ENCODE measurements around the gene MMEL1. TPM values are rescaled to one million over a fixed set of nuclear protein-coding genes. Genes with fewer than 3 reads are reported as not detected.
"Not testable (repeated sequence)": the region's sequence is repeated elsewhere in the genome, so short reads cannot be mapped to it uniquely, and the experiment has no call there.

MMEL1 gene
- total RNA-seq, 4 donors from 2014 or later: 2.2 to 2.6 TPM; not detected in 2

GRCh38 chr1:2628191-2628932, 4.5 kb downstream of the MMEL1 start:
- WGBS: 29% methylated on average over 4 of the region's 46 CpGs
- TF ChIP-seq CTCF (IDR thresholded peaks at IDR 0.05) (no peak), POLR2A (IDR thresholded peaks at IDR 0.05) (no peak), POLR2AphosphoS5 (IDR thresholded peaks at IDR 0.05) (no peak), EP300 (IDR thresholded peaks at IDR 0.05) (no peak)
- H3K4me3 ChIP-seq: no peak overlapping the region
- H3K27ac ChIP-seq: no peak overlapping the region
- peaks cover 77% of the 10 kb centered on the region for H3K27me3 ChIP-seq
- peaks cover 16% of the 10 kb centered on the region for H3K4me1 ChIP-seq
- H3K36me3 ChIP-seq: no peaks in the 10 kb centered on the region
- no peak for DNase-seq (ENCODE audit: low spot score in 2 of 2)
- H3K9me3 ChIP-seq: no peaks in the 10 kb centered on the region

- H3K9me3 ChIP-seq: no peaks in the 10 kb centered on the region
- peak in 1 of 2 donors; percentile 56 for DNase-seq (ENCODE audit: low spot score in 2 of 2)
- H3K27me3 ChIP-seq: peaks cover 70% of the 10 kb centered on the region
- no peak overlapping the region for H3K4me3 ChIP-seq
- WGBS: 29% methylated on average over 6 of the region's 6 CpGs
- no peak for TF ChIP-seq CTCF (IDR thresholded peaks at IDR 0.05)
- TF ChIP-seq POLR2AphosphoS5 (IDR thresholded peaks at IDR 0.05): no peak
- TF ChIP-seq POLR2A (IDR thresholded peaks at IDR 0.05): no peak
- TF ChIP-seq EP300 (IDR thresholded peaks at IDR 0.05): no peak
- H3K36me3 ChIP-seq: no peaks in the 10 kb centered on the region
- peaks cover 16% of the 10 kb centered on the region for H3K4me1 ChIP-seq
- H3K27ac ChIP-seq: no peak overlapping the region
Observed at GRCh38 chr1:2627746-2628145, 5.1 kb downstream of the MMEL1 start.

- H3K9me3 ChIP-seq, H3K36me3 ChIP-seq, H3K4me3 ChIP-seq, H3K27ac ChIP-seq: not testable (repeated sequence)
- H3K27me3 ChIP-seq: peaks cover 56% of the 10 kb centered on the region
- H3K4me1 ChIP-seq: peaks cover 16% of the 10 kb centered on the region
- 69% methylated on average over 7 of the region's 7 CpGs for WGBS
- peak in 1 of 2 donors; percentile 37 for DNase-seq (ENCODE audit: low spot score in 2 of 2)
Observed at GRCh38 chr1:2625748-2626147, 7.1 kb downstream of the MMEL1 start.

GRCh38 chr1:2625311-2625710, 7.5 kb downstream of the MMEL1 start:
- Histone ChIP-seq H3K4me3 (no peak overlapping the region), H3K4me1 (peaks cover 16% of the 10 kb centered on the region), H3K27me3 (peaks cover 58% of the 10 kb centered on the region), H3K9me3 (no peaks in the 10 kb centered on the region), H3K36me3 (no peaks in the 10 kb centered on the region), H3K27ac (no peak overlapping the region)
- peak in 1 of 2 donors; percentile 37 for DNase-seq (ENCODE audit: low spot score in 2 of 2)
- WGBS: 92% methylated on average over 6 of the region's 10 CpGs
- TF ChIP-seq EP300 (IDR thresholded peaks at IDR 0.05) (no peak), POLR2A (IDR thresholded peaks at IDR 0.05) (no peak), CTCF (IDR thresholded peaks at IDR 0.05) (no peak), POLR2AphosphoS5 (IDR thresholded peaks at IDR 0.05) (no peak)

- H3K9me3 ChIP-seq: no peaks in the 10 kb centered on the region
- H3K36me3 ChIP-seq: no peaks in the 10 kb centered on the region
- 82% methylated on average over 13 of the region's 13 CpGs for WGBS
- H3K27me3 ChIP-seq: peaks cover 54% of the 10 kb centered on the region
- H3K4me1 ChIP-seq: peaks cover 16% of the 10 kb centered on the region
- TF ChIP-seq POLR2A (IDR thresholded peaks at IDR 0.05) (no peak), CTCF (IDR thresholded peaks at IDR 0.05) (no peak), POLR2AphosphoS5 (IDR thresholded peaks at IDR 0.05) (no peak), EP300 (IDR thresholded peaks at IDR 0.05) (no peak)
- H3K4me3 ChIP-seq: no peak overlapping the region
- DNase-seq (ENCODE audit: low spot score in 2 of 2): peak in 1 of 2 donors; percentile 15
- H3K27ac ChIP-seq: no peak overlapping the region
Observed at GRCh38 chr1:2624735-2625300, 8.0 kb downstream of the MMEL1 start.

Data from suprapubic skin (tissue), 4 donors.